Endometrial microvascular endothelial cells (primary cell): Measurements from ENCODE around the gene GATAD2B. TPM values are rescaled to one million over a fixed set of nuclear protein-coding genes. Genes with fewer than 3 reads are reported as not detected.

Experiments
- in situ Hi-C: cut with HindIII; loops from 2 replicates; pipeline ENCODE4 v1.10.0; 2017; ENCODE audit warnings: low sequenced_read_pairs, low pct_unique_long_range_greater_than_20kb; ENCODE audit errors: inconsistent ontology term
- total RNA-seq: library from RNA; depleted of rRNA; stranded (reverse); fragments of >200 nt; gene quantifications from one replicate; pipeline ENCODE4 v1.2.3, GENCODE V29; 2015; ENCODE audit errors: inconsistent ontology term

The GATAD2B gene
- total RNA-seq, 1 donor from 2014 or later = 7.4 TPM

- in situ Hi-C loops = no loop called here
Observed at GRCh38 chr1:153956997-153957715, 34.4 kb upstream of the GATAD2B start.

DNA sequence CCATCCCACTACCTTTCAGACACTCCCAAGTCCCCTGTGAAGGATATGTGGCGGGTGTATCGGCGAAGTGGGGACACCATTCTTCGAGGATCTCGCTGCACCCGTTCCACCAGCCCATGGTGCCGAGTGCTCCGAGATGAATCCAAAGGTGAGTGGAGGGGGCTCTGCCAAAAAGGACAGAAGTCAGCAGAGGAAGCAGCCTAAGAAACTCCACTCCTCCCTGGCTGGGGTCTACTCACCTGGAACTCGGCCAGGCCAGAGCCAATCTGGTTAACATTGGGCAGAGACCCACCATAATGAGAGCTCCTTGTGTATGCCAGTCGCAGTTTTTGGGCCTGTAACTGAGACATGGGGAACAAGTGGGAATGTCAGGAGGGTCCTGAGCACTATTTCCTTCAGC is 32.1 kb upstream of the GATAD2B start:
- in situ Hi-C loops = no loop called here

DNA sequence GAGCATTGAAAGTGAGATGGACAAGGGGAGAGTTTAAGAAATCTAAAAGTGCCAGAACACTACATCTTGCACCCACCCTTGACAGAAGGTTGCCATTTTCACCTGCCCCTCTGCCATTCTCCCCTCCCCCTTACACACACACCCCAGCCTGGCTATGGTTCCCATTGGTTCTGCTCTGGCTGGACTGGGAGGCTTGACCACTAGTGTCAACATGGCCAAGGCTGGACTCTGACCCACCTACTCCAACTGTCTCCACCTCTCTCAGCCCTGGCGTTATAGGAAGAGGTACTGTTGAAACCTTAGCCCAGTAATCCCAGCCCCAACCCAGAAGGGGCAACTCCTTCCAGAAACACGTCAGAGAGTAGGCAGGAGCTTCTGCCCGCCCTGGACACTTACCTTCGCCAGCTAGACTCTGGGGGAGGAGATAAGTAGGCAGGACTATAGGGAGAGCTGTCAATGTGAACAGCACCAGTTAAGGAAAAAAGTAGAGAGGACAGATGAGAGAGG is 31.1 kb upstream of the GATAD2B start:
- in situ Hi-C loops = no loop called here

DNA sequence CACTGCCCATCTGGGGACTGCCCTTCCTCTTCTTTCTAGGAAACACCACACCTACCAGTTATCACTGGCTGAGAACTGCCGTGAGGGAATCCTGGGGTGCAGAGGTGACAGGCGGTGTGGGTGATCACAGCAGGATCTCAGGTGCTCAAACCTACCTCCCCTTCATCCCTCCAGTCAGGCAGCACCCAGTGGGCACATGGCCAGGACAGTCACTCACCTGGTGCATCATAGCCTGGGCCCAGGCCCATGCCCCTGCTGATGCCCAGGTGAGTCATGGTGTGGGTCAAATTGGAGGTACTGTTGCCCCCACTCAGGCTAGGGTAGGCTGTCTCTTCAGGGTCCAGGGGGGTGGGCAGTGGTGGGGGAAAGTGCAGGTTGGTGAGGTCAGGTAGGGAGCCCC is 29.0 kb upstream of the GATAD2B start:
- in situ Hi-C loops = no loop called here

DNA sequence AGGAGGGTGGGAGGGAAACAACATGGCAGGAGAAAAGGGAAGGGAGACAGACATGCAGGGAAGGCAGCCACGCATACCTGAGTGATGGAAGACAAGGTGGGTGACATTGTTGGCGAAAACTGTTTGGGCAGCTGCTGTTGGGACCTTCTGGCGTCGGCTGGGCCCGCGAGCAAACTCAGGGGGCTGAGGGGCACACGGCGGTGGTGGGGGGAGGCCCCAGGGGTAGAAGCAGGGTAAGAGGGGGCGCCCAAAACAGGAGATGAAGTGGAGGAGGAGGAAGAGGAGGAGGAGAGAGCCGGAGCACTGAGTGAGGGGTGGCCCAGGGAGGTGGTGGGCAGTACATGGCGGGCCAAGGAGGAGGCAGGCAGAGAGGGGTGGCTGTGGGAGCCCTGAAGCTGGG is 28.4 kb upstream of the GATAD2B start:
- in situ Hi-C loops = no loop called here

- in situ Hi-C loops = no loop called here
Observed at GRCh38 chr1:153946622-153947241, 24.0 kb upstream of the GATAD2B start, which contains the start of gene DENND4B. Gene DENND4B, minus strand, starts transcription at chr1:153946718. Its CDS starts 2,344 bp downstream, at chr1:153944374.

DNA sequence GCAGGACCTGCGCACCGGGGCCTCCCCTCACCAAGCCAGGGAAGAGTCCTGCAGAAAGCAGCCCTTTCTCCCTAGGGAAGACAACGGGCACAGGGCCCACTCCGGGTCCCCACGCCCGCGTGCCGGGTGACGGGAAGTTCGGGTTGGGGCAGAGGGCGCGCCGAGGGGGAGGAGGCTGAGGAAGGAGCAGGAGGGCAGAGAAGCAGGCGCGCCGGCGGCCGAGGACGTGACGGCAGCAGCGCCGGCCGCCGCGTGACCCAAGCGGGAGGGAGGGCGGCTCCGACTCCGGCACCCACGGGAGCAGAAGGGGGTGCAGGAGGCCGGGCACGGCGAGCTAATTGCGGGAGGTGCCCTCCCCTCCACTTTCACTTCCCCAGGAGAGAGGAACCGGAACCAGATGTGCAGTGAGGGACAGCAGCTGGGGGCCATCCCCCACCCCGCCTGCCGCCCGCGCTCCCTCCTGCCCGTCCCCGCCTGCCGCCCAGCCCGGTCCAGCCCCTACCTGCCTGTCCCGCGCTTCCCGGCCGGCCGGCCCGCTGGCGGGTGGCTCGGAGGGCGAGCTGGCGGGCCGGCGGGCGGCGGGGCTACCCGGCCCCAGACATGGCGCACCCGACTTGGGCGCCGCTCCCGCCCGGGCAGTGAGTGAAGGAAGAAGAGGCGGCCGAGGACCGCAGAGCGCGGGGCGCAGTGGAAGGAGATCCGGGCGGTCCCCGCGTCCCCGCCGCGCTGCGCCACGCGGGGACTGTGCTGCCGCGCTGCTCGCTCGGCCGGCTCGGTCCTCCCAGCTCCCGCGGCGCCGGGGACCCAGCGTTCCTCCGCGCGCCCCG is 23.2 kb upstream of the GATAD2B start:
- in situ Hi-C loops = no loop called here

DNA sequence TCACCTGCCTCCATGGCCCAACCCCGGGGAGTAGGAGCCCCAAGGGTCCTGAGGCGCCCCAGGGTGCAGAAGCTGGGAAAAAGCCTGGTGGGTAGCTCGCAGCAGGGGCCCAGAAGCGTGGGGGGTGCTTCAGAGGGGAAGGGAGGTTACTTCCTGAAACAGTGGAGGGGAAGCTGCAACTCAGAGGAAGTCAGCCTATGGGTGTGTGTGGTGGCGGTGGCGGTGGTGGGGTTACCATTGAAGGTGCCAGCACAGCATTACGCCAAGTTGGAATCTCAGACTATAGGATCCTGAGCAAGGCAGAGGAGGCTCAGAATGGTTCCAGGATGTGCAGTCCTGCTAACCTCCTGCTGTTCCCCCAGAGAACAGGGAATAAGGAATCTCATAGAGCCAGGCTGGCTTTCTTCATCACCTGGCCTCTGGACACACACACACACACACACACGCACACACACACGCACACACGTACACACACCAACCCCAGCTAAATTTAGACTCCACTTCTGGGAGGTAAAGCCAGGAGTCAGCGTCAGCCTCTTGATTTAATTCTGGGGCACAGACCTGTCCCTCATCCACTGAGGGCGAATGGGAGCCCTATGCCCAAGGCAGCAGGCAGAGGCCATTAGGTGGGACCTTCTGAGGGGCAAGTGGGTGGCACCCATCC is 22.5 kb upstream of the GATAD2B start:
- in situ Hi-C loops = no loop called here

GRCh38 chr1:153944827-153945117 is 22.0 kb upstream of the GATAD2B start:
- in situ Hi-C loops = no loop called here

DNA sequence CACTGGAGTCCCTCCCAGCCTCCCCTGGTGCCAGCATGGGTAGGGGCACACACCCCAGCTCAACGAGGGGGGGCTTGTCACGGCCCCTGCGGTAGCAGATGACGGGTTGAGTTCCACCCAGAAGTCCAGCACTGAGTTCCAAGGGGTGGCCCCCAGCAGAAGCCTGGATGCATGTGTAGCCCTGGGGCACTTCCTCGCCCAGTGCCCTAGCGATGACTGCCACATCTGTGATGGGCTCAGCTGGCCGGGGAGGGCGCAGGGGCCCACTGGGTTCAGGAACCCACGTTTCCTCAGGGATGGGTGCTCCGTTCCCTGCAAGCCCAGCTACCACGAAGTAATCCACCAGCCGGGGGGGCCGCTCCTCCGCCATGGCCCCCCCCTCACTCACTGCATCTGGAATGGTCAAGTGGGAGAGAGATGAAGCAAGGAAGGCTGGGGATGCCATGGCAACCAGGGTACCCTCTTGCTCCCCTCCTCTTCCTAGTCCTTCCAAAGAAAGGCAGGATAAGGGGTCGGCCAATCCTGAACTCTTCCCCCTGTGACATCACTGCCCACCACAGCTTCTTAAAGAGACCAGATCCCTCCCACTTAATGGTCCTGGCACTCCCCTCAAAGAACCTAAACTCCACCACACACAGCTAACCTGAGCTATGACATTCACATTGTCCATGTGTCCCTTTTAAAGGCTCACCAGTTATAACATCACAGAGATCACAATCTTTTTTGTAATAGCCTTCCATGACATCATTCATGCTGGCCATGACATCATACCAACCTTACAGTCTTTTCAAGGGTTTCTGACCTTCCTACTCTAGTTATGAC is 21.4 kb upstream of the GATAD2B start:
- in situ Hi-C loops = no loop called here

DNA sequence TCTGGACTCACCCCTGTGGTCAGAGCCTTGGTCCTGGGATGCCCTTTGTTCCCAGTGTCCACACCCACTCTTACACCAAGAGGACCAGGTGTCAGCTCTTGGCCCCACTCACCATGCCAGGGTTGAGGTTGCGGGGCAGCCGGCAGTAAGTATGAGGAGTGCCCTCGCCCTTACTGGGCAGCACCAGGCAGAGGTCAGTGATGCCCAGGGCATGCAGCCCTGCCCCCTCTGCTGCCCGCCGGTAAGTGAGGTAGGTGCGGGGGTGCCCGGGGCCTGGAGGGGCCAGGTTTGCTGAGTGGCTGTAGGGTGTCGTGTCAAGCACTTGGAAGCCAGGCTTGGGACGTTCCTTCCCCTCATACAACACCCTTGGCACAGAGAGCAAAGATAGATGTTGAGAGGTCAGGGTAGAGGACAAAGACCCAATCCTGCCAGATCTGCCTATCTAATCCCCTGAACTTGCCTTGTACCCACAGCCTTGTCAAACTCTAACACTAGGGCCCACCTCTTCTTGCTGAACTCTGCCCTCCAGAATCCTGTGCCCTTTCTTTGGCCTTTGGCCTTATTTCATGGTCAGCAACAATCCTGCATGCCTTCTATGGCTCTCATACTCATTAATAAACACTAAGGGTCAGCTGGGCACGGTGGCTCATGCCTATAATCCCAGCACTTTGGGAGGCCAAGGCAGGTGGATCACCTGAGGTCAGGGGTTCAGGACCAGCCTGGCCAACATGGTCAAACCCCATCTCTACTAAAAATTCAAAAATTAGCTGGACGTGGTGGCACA is 20.2 kb upstream of the GATAD2B start:
- in situ Hi-C loops = no loop called here

GRCh38 chr1:153941826-153942725 is 19.3 kb upstream of the GATAD2B start:
- in situ Hi-C loops = no loop called here

DNA sequence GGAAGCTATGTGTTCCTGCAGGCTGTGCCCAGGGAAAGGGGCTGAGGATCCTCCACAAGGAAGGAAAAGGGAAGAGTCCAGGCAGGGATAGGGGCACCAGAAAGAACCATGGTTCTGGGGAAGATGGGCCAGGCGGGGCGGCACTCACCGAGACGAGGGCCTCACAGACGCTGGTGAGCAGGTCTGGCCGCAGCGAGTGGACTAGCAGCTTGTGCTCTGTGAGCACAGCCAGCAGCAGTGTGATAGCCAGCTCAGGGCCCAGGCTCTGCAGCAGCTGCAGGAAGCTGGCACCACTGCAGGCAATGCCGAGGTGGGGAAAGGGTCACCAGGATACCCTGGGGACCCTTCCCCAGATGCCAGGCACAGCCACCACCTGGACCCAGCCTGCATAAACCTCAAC is 18.0 kb upstream of the GATAD2B start:
- in situ Hi-C loops = no loop called here

GRCh38 chr1:153939476-153939875 is 16.7 kb upstream of the GATAD2B start:
- in situ Hi-C loops = no loop called here

DNA sequence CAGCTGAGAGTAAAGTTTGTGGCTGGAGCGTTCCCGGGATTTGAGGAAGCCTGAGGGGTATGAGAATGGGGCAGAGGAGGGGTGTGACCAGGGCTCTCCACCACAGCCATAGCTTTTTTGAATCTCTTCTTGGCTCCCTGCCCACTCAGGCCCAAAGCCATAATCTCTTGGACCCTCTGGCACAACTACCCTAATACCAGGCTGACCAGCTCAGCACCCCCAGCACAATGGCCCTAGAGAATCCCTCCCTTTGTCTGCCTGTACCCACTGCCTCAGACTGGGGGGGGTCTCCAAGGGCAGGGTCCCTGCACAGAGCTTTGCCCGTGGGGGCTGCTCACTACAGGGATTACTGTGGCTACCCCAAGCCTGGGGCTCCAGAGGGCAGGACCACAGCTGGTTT is 16.2 kb upstream of the GATAD2B start:
- in situ Hi-C loops = no loop called here

- in situ Hi-C loops = no loop called here
Observed at GRCh38 chr1:153937331-153937730, 14.6 kb upstream of the GATAD2B start.
